ENCODE data around the gene ADAM15.

GRCh38 chr1:155057788-155058211 lies 6.7 kb downstream of the ADAM15 start:
- TF ChIP-seq, protein P1, sequence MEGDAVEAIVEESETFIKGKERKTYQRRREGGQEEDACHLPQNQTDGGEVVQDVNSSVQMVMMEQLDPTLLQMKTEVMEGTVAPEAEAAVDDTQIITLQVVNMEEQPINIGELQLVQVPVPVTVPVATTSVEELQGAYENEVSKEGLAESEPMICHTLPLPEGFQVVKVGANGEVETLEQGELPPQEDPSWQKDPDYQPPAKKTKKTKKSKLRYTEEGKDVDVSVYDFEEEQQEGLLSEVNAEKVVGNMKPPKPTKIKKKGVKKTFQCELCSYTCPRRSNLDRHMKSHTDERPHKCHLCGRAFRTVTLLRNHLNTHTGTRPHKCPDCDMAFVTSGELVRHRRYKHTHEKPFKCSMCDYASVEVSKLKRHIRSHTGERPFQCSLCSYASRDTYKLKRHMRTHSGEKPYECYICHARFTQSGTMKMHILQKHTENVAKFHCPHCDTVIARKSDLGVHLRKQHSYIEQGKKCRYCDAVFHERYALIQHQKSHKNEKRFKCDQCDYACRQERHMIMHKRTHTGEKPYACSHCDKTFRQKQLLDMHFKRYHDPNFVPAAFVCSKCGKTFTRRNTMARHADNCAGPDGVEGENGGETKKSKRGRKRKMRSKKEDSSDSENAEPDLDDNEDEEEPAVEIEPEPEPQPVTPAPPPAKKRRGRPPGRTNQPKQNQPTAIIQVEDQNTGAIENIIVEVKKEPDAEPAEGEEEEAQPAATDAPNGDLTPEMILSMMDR (IDR thresholded peaks at IDR 0.05): no peak
- TF ChIP-seq ZFX (IDR thresholded peaks at IDR 0.05; ENCODE audit: borderline replicate concordance): no peak

All from 22Rv1 (cell line).